Thyroid gland (tissue), 4 donors: ENCODE data around the gene BBS9. TPM values are rescaled to one million over a fixed set of nuclear protein-coding genes. Genes with fewer than 3 reads are reported as not detected.

ENCODE experiments used
- DNase-seq, 2 donors: peaks; one replicate each; pipeline ENCODE4 v3.0.0-alpha.2; 2019
- H3K27ac ChIP-seq, 3 donors: fragments of 200-600 bp; sonication (generic); 1 replicate in 2 of 3; 2 replicates in 1 of 3; pipeline ENCODE4 v1.5.1; 2016 to 2019; ENCODE audit warnings: mild to moderate bottlenecking in 1 of 3, moderate library complexity in 1 of 3
- H3K27me3 ChIP-seq: fragments of 200-600 bp; sonication (generic); one replicate; pipeline ENCODE4 v1.5.1; 2019
- H3K36me3 ChIP-seq, 2 donors: fragments of 200-600 bp; sonication (generic); one replicate each; pipeline ENCODE4 v1.5.1; 2016 to 2019
- H3K4me1 ChIP-seq, 2 donors: fragments of 200-600 bp; sonication (generic); one replicate each; pipeline ENCODE4 v1.5.1; 2017 to 2019
- H3K4me3 ChIP-seq, 3 donors: fragments of 200-600 bp; sonication (generic); replicated peaks in 1 of 3; 1 replicate in 2 of 3; 2 replicates in 1 of 3; pipeline ENCODE4 v1.5.1; 2016; ENCODE audit warnings: mild to moderate bottlenecking in 1 of 3
- H3K9me3 ChIP-seq: fragments of 200-600 bp; sonication (generic); one replicate; pipeline ENCODE4 v1.5.1; 2017
- POLR2A ChIP-seq, 2 donors: fragments of 450-650 bp; IDR thresholded peaks; one replicate each; pipeline ENCODE4 v1.6.1; 2017; ENCODE audit warnings: antibody characterized with exemption in 2 of 2, mild to moderate bottlenecking in 2 of 2, moderate library complexity in 1 of 2
- WGBS, 2 donors: methylation state at CpG; one replicate each; pipeline ENCODE4 v1.1.5; 2017; 5-methylcytosine and 5-hydroxymethylcytosine counted together
- intact Hi-C: fragments of 100-400 bp; cut with DNase I; formaldehyde crosslinking; loops from one replicate; pipeline ENCODE4 v1.15.1; 2023
- total RNA-seq, 4 donors: library from RNA; depleted of rRNA; stranded (reverse); fragments of >200 nt; gene quantifications; one replicate each; pipeline ENCODE4 v1.2.3, GENCODE V29; 2016
- TF ChIP-seq, protein P1 (sequence below), 6 experiments: fragments of 200-600 bp in 3 of 6; fragments of 450-650 bp in 3 of 6; sonication (generic) in 3 of 6; IDR thresholded peaks; one replicate each; pipeline ENCODE4 v1.5.1; 2016 to 2019; ENCODE audit warnings: antibody characterized with exemption in 6 of 6, mild to moderate bottlenecking in 2 of 6, inconsistent platforms in 1 of 6, moderate library complexity in 1 of 6

The BBS9 gene
- total RNA-seq, 4 donors from 2014 or later: 59.2 to 84.8 (median 73.1) TPM

DNA sequence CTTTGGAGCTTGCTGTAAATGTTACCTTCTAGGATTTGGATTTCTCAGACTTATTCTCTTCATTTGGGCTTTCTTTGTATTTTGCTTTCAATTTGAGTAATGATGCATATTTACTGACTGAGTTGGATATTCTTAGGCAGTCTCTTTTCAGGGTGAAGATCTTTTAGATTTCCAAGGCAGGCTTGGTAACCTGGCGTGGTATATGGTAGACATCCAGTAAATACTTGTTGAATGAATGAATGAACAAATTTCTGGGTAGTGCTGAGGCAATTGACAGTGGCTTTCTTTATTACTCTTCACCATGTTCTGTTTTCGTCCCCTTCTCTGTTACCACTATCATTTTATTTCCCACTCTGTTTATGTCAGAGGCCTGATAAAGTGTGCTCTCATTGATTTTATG is 27.1 kb downstream of the BBS9 start:
- intact Hi-C loops: no loop called here
- WGBS, 2 donors: 97 to 98% methylated on average over 2 of the region's 2 CpGs
- Histone ChIP-seq H3K27me3 (no peaks in the 10 kb centered on the region), H3K36me3 (no peaks in the 10 kb centered on the region), H3K4me1 (peaks cover 17 to 34% of the 10 kb centered on the region in 2 donors), H3K9me3 (no peaks in the 10 kb centered on the region), H3K4me3 (no peak overlapping the region), H3K27ac (peak overlapping the region; percentile 44 to 61 (median 45))
- TF ChIP-seq POLR2A (IDR thresholded peaks at IDR 0.05): no peak
- TF ChIP-seq, protein P1, sequence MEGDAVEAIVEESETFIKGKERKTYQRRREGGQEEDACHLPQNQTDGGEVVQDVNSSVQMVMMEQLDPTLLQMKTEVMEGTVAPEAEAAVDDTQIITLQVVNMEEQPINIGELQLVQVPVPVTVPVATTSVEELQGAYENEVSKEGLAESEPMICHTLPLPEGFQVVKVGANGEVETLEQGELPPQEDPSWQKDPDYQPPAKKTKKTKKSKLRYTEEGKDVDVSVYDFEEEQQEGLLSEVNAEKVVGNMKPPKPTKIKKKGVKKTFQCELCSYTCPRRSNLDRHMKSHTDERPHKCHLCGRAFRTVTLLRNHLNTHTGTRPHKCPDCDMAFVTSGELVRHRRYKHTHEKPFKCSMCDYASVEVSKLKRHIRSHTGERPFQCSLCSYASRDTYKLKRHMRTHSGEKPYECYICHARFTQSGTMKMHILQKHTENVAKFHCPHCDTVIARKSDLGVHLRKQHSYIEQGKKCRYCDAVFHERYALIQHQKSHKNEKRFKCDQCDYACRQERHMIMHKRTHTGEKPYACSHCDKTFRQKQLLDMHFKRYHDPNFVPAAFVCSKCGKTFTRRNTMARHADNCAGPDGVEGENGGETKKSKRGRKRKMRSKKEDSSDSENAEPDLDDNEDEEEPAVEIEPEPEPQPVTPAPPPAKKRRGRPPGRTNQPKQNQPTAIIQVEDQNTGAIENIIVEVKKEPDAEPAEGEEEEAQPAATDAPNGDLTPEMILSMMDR (IDR thresholded peaks at IDR 0.05): no peak
- DNase-seq: no peak

DNA sequence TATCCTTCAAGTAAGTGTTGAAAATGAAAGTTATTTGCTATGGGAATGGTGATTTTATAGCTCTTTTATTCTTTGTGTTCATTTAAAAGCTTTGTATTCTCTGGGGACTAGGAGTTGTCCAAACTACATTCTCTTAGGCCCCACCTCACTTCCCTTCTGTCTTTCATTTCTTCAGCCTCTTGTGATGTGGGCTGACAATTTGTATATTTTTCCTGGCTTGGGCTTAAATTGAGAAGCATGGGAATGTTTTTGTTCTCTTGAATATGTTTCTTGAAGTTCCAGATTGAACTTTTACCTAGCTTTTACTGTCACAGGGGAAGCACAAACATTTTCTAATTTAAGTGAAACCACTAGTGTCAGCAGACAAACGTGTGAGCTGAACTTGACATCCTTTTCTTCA is 27.9 kb downstream of the BBS9 start:
- Histone ChIP-seq H3K27ac (peak overlapping the region; percentile 45 to 61 (median 56)), H3K9me3 (no peaks in the 10 kb centered on the region), H3K36me3 (no peaks in the 10 kb centered on the region), H3K4me3 (no peak overlapping the region), H3K4me1 (peaks cover 17 to 34% of the 10 kb centered on the region in 2 donors), H3K27me3 (no peaks in the 10 kb centered on the region)
- DNase-seq: no peak
- intact Hi-C loops: no loop called here
- WGBS, 2 donors: 14 to 30% methylated on average over 1 of the region's 1 CpG
- TF ChIP-seq, protein P1 (IDR thresholded peaks at IDR 0.05): no peak
- no peak for TF ChIP-seq POLR2A (IDR thresholded peaks at IDR 0.05)

DNA sequence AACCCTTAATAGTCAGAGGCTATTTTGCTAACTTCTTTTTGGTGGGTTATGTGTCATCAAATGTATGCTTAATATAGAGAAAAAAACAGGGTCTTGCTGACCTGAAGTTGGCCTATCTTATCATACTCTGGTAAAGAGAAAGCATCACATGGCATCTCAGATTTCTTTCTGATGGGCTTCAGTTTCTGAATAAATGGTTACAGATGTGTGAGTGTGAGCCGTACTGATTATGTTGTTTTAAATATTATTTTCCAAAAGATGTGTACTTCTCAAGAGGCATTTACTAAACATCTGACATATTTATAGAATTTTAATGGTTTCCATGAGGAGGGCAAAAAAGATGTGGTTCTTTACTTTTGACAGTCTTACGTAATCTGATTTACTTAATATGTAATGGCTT is 28.4 kb downstream of the BBS9 start:
- no peaks in the 10 kb centered on the region for H3K27me3 ChIP-seq
- intact Hi-C loops: no loop called here
- no peak overlapping the region for H3K4me3 ChIP-seq
- H3K9me3 ChIP-seq: no peaks in the 10 kb centered on the region
- no peaks in the 10 kb centered on the region for H3K36me3 ChIP-seq
- peak overlapping the region; percentile 45 to 61 (median 56) for H3K27ac ChIP-seq
- TF ChIP-seq, protein P1 (IDR thresholded peaks at IDR 0.05): no peak
- TF ChIP-seq POLR2A (IDR thresholded peaks at IDR 0.05): no peak
- DNase-seq: no peak
- peaks cover 17 to 34% of the 10 kb centered on the region in 2 donors for H3K4me1 ChIP-seq
- WGBS, 2 donors: 43 to 81% methylated on average over 2 of the region's 2 CpGs

DNA sequence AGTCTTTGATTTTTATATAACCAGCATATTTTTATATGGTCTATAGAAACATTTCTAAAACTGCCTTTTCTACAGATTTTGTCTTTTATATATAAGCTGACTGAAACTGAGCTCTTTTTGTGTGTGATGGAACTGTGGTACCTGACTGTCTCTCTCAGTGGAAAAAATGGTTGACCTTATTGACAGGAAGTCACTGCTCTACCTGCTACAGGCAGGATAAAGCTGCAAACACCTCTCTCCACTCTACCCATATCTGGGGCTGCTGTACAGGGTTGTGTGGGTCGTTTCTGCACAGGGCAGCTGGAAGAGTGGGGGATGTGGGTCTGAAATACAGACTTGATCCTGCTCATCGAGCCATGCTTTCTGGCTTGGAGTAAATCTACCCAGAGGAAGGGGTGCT is 48.5 kb downstream of the BBS9 start:
- Histone ChIP-seq H3K36me3 (no peaks in the 10 kb centered on the region), H3K27ac (peak overlapping the region in 2 of 3 donors; percentile 20 to 37), H3K4me1 (peaks cover 4 to 22% of the 10 kb centered on the region in 2 donors), H3K27me3 (no peaks in the 10 kb centered on the region), H3K4me3 (no peak overlapping the region), H3K9me3 (no peaks in the 10 kb centered on the region)
- intact Hi-C loops: no loop called here
- TF ChIP-seq, protein P1 (IDR thresholded peaks at IDR 0.05): no peak
- WGBS, 2 donors: 69 to 71% methylated on average over 2 of the region's 2 CpGs
- no peak for DNase-seq

DNA sequence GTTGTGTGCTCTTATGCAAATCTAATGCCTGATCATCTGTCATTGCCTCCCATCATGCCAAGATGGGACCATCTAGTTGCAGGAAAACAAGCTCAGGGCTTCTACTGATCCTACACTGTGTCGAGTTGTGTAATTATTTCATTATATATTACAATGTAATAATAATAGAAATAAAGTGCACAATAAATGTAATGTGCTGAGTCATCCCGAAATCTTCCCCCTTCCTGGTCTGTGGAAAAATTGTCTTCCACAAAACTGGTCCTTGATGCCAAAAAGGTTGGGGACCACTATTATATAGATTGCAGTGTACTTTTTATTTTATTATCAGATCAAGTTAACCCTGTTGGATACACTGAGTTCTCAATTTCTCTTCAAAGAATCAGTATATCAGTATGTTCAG is 50.2 kb downstream of the BBS9 start:
- 98 to 99% methylated on average over 2 of the region's 2 CpGs for WGBS, 2 donors
- intact Hi-C loops: no loop called here
- no peak for TF ChIP-seq POLR2A (IDR thresholded peaks at IDR 0.05)
- TF ChIP-seq, protein P1 (IDR thresholded peaks at IDR 0.05): no peak

More for the DNA sequence above, 50.2 kb downstream of the BBS9 start:
- H3K4me3 ChIP-seq: no peak overlapping the region
- no peaks in the 10 kb centered on the region for H3K36me3 ChIP-seq
- H3K27me3 ChIP-seq: no peaks in the 10 kb centered on the region
- no peaks in the 10 kb centered on the region for H3K9me3 ChIP-seq
- H3K27ac ChIP-seq: peak overlapping the region in 2 of 3 donors; percentile 52 to 54
- no peak for DNase-seq
- H3K4me1 ChIP-seq: peaks cover 13 to 38% of the 10 kb centered on the region in 2 donors
